ENCODE data around the gene TMCC1. TPM values are rescaled to one million over a fixed set of nuclear protein-coding genes. Genes with fewer than 3 reads are reported as not detected.

The TMCC1 gene
- total RNA-seq, 2 donors from 2014 or later, result 10.1 to 13.2 TPM

DNA sequence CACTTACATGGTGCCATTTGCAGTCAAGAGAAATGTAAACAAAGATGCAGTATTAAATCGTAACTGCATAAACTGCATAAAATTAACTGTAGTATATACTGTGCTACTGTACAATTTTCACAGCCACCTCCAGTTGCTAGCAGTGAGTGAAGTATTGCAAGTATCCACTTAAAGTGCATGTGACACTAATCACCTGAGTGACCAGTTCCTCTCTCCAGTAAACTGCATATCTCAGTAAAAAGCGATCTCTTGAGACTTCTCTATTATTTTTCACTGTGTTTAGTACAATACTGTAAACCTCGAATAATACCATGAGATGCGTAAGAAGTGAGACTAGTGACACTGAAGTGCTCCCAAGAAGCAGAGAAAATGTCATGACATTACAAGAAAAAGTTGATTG is 175.3 kb downstream of the TMCC1 start:
- Histone ChIP-seq H3K27me3 (no peaks in the 10 kb centered on the region), H3K36me3 (replicated peaks in 1 of 2; ENCODE audit: insufficient read depth in 1 of 2, low read depth in 2 of 2) (no peaks in the 10 kb centered on the region), H3K4me3 (no peak overlapping the region), H3K9me3 (no peaks in the 10 kb centered on the region), H3K4me1 (peaks cover 6% of the 10 kb centered on the region), H3K27ac (no peak overlapping the region)
- TF ChIP-seq, protein P1, sequence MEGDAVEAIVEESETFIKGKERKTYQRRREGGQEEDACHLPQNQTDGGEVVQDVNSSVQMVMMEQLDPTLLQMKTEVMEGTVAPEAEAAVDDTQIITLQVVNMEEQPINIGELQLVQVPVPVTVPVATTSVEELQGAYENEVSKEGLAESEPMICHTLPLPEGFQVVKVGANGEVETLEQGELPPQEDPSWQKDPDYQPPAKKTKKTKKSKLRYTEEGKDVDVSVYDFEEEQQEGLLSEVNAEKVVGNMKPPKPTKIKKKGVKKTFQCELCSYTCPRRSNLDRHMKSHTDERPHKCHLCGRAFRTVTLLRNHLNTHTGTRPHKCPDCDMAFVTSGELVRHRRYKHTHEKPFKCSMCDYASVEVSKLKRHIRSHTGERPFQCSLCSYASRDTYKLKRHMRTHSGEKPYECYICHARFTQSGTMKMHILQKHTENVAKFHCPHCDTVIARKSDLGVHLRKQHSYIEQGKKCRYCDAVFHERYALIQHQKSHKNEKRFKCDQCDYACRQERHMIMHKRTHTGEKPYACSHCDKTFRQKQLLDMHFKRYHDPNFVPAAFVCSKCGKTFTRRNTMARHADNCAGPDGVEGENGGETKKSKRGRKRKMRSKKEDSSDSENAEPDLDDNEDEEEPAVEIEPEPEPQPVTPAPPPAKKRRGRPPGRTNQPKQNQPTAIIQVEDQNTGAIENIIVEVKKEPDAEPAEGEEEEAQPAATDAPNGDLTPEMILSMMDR (IDR thresholded peaks at IDR 0.05), result no peak
- no peak for TF ChIP-seq POLR2A (IDR thresholded peaks at IDR 0.05)
- no peak for ATAC-seq
- WGBS, 2 donors, result 66 to 74% methylated on average over 4 of the region's 4 CpGs
- DNase-seq, result no peak
- intact Hi-C loops (cut with DNase I), result no loop called here

GRCh38 chr3:129715854-129716253 is 177.7 kb downstream of the TMCC1 start:
- H3K9me3 ChIP-seq, result no peaks in the 10 kb centered on the region
- H3K4me3 ChIP-seq, result no peak overlapping the region
- no peaks in the 10 kb centered on the region for H3K4me1 ChIP-seq
- H3K27ac ChIP-seq, result no peak overlapping the region
- ATAC-seq (no peak), DNase-seq (no peak)
- H3K27me3 ChIP-seq, result no peaks in the 10 kb centered on the region
- H3K36me3 ChIP-seq (replicated peaks in 1 of 2; ENCODE audit: insufficient read depth in 1 of 2, low read depth in 2 of 2), result no peaks in the 10 kb centered on the region
- WGBS, 2 donors, result 79 to 94% methylated on average over 1 of the region's 2 CpGs
- TF ChIP-seq, protein P1 (IDR thresholded peaks at IDR 0.05), result no peak
- TF ChIP-seq POLR2A (IDR thresholded peaks at IDR 0.05), result no peak
- intact Hi-C loops (cut with DNase I), result no loop called here

DNA sequence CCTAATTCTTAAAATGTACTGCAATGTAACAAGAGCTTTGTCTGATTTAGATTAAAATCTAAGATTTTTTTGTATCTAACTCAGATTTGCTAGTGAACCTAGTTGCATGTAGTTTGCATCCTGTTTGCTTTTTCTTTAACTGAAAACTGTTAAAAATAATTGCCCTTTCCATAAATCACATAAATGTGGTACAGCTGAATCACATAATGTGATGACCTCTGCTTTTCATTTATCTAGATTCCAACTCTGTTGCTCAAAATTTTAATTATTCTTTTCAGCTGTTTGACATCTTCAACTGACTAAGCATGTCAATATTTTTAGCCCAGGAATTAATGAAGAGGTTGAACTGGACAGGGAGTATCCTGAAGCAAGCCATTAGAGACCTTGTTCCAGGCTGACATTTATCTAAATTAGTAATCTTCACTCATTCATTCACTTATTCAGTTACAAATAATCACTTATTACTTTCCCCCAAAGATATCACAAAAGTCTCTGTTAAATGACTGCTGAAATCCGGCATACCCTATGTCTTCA is 185.1 kb downstream of the TMCC1 start:
- Histone ChIP-seq H3K9me3 (no peaks in the 10 kb centered on the region), H3K4me3 (no peak overlapping the region), H3K27ac (no peak overlapping the region), H3K4me1 (no peaks in the 10 kb centered on the region), H3K36me3 (replicated peaks in 1 of 2; ENCODE audit: insufficient read depth in 1 of 2, low read depth in 2 of 2) (no peaks in the 10 kb centered on the region), H3K27me3 (no peaks in the 10 kb centered on the region)
- DNase-seq (no peak), ATAC-seq (no peak)
- TF ChIP-seq POLR2A (IDR thresholded peaks at IDR 0.05), result no peak
- TF ChIP-seq, protein P1 (IDR thresholded peaks at IDR 0.05), result no peak
- 100% methylated on average over 1 of the region's 1 CpG for WGBS, 2 donors
- intact Hi-C loops (cut with DNase I), result no loop called here

- DNase-seq (no peak), ATAC-seq (no peak)
- intact Hi-C loops (cut with DNase I), result no loop called here
- Histone ChIP-seq H3K4me1 (no peaks in the 10 kb centered on the region), H3K9me3 (no peaks in the 10 kb centered on the region), H3K27ac (no peak overlapping the region), H3K36me3 (replicated peaks in 1 of 2; ENCODE audit: insufficient read depth in 1 of 2, low read depth in 2 of 2) (no peaks in the 10 kb centered on the region), H3K4me3 (no peak overlapping the region), H3K27me3 (no peaks in the 10 kb centered on the region)
- 87 to 96% methylated on average over 3 of the region's 3 CpGs for WGBS, 2 donors
- TF ChIP-seq POLR2A (IDR thresholded peaks at IDR 0.05), result no peak
- TF ChIP-seq, protein P1 (IDR thresholded peaks at IDR 0.05), result no peak
Measured at GRCh38 chr3:129705274-129705673, 188.2 kb downstream of the TMCC1 start.

GRCh38 chr3:129703913-129704312 is 189.6 kb downstream of the TMCC1 start:
- WGBS, 2 donors, result 68 to 80% methylated on average over 2 of the region's 2 CpGs
- intact Hi-C loops (cut with DNase I), result no loop called here
- no peaks in the 10 kb centered on the region for H3K9me3 ChIP-seq
- no peaks in the 10 kb centered on the region for H3K36me3 ChIP-seq (replicated peaks in 1 of 2; ENCODE audit: insufficient read depth in 1 of 2, low read depth in 2 of 2)
- H3K27ac ChIP-seq, result no peak overlapping the region
- no peak overlapping the region for H3K4me3 ChIP-seq
- no peaks in the 10 kb centered on the region for H3K27me3 ChIP-seq
- H3K4me1 ChIP-seq, result no peaks in the 10 kb centered on the region
- ATAC-seq (no peak), DNase-seq (no peak)
- no peak for TF ChIP-seq POLR2A (IDR thresholded peaks at IDR 0.05)
- TF ChIP-seq, protein P1 (IDR thresholded peaks at IDR 0.05), result no peak
